Breast epithelium (tissue), 4 donors: Measurements from ENCODE around the gene SECTM1. TPM values are rescaled to one million over a fixed set of nuclear protein-coding genes. Genes with fewer than 3 reads are reported as not detected.

Experiments
- DNase-seq, 2 donors: peaks; one replicate each; pipeline ENCODE4 v3.0.0-alpha.2; 2019; ENCODE audit warnings: low spot score in 2 of 2
- H3K27ac ChIP-seq, 2 donors: fragments of 200-600 bp; sonication (generic) in 1 of 2; one replicate each; pipeline ENCODE4 v1.5.1; 2016 to 2019; ENCODE audit warnings: mild to moderate bottlenecking in 1 of 2
- H3K27me3 ChIP-seq, 2 donors: fragments of 200-600 bp; sonication (generic) in 1 of 2; one replicate each; pipeline versions ENCODE4 v1.5.1 to v1.6.0; 2017 to 2019; ENCODE audit warnings: control low read depth in 1 of 2, mild to moderate bottlenecking in 1 of 2
- H3K36me3 ChIP-seq: fragments of 200-600 bp; one replicate; pipeline ENCODE4 v1.5.1; 2019
- H3K4me1 ChIP-seq, 2 donors: fragments of 200-600 bp; sonication (generic); one replicate each; pipeline ENCODE4 v1.5.1; 2016 to 2019; ENCODE audit warnings: control low read depth in 1 of 2
- H3K4me3 ChIP-seq, 3 donors: fragments of 200-600 bp; sonication (generic); 1 replicate in 2 of 3; 2 replicates in 1 of 3; pipeline ENCODE4 v1.5.1; 2016 to 2019; ENCODE audit warnings: mild to moderate bottlenecking in 3 of 3, moderate library complexity in 2 of 3
- H3K9me3 ChIP-seq, 2 donors: fragments of 200-600 bp; sonication (generic) in 1 of 2; one replicate each; pipeline ENCODE4 v1.5.1; 2016 to 2019; ENCODE audit warnings: control low read depth in 1 of 2
- POLR2A ChIP-seq: fragments of 450-650 bp; IDR thresholded peaks from one replicate; pipeline ENCODE4 v1.6.1; 2016; ENCODE audit warnings: antibody characterized with exemption, mild to moderate bottlenecking, moderate library complexity
- POLR2AphosphoS5 ChIP-seq, 3 donors: sonication (generic); formaldehyde crosslinking; IDR thresholded peaks; one replicate each; pipeline ENCODE4 v1.6.1; 2017; ENCODE audit warnings: antibody characterized with exemption in 3 of 3
- intact Hi-C: fragments of 100-400 bp; cut with DNase I; formaldehyde crosslinking; loops from one replicate; pipeline ENCODE4 v1.15.1; 2023; ENCODE audit warnings: low total_unique reads
- total RNA-seq, 3 donors: library from RNA; depleted of rRNA; stranded (reverse); fragments of >200 nt; gene quantifications; one replicate each; pipeline ENCODE4 v1.1.0, GENCODE V29; 2016
- TF ChIP-seq, protein P1 (sequence below), 3 donors: fragments of 450-650 bp; IDR thresholded peaks; one replicate each; pipeline ENCODE4 v1.5.1; 2016 to 2017; ENCODE audit warnings: antibody characterized with exemption in 3 of 3, mild to moderate bottlenecking in 3 of 3, moderate library complexity in 3 of 3

Gene SECTM1
- total RNA-seq, 3 donors from 2014 or later = 11.5 to 23.9 (median 16.2) TPM

- TF ChIP-seq, protein P1, sequence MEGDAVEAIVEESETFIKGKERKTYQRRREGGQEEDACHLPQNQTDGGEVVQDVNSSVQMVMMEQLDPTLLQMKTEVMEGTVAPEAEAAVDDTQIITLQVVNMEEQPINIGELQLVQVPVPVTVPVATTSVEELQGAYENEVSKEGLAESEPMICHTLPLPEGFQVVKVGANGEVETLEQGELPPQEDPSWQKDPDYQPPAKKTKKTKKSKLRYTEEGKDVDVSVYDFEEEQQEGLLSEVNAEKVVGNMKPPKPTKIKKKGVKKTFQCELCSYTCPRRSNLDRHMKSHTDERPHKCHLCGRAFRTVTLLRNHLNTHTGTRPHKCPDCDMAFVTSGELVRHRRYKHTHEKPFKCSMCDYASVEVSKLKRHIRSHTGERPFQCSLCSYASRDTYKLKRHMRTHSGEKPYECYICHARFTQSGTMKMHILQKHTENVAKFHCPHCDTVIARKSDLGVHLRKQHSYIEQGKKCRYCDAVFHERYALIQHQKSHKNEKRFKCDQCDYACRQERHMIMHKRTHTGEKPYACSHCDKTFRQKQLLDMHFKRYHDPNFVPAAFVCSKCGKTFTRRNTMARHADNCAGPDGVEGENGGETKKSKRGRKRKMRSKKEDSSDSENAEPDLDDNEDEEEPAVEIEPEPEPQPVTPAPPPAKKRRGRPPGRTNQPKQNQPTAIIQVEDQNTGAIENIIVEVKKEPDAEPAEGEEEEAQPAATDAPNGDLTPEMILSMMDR (IDR thresholded peaks at IDR 0.05) = no peak
- TF ChIP-seq POLR2AphosphoS5 (IDR thresholded peaks at IDR 0.05) (no peak), POLR2A (no peak)
- Histone ChIP-seq H3K27ac (no peak overlapping the region), H3K9me3 (no peaks in the 10 kb centered on the region), H3K36me3 (no peaks in the 10 kb centered on the region), H3K4me1 (peaks cover 9 to 15% of the 10 kb centered on the region in 2 donors), H3K27me3 (no peaks in the 10 kb centered on the region), H3K4me3 (no peak overlapping the region)
- intact Hi-C loops = no loop called here
- no peak for DNase-seq
Observed at GRCh38 chr17:82276938-82277337, 56.6 kb downstream of the SECTM1 start.

- intact Hi-C loops = no loop called here
- Histone ChIP-seq H3K36me3 (no peaks in the 10 kb centered on the region), H3K4me3 (no peak overlapping the region), H3K4me1 (peaks cover 13 to 23% of the 10 kb centered on the region in 2 donors), H3K9me3 (no peaks in the 10 kb centered on the region), H3K27ac (no peak overlapping the region), H3K27me3 (no peaks in the 10 kb centered on the region)
- DNase-seq = no peak
- no peak for TF ChIP-seq POLR2AphosphoS5 (IDR thresholded peaks at IDR 0.05)
- no peak for TF ChIP-seq POLR2A
- TF ChIP-seq, protein P1 (IDR thresholded peaks at IDR 0.05) = no peak
Observed at GRCh38 chr17:82275326-82275725, 58.2 kb downstream of the SECTM1 start.

- H3K36me3 ChIP-seq = no peaks in the 10 kb centered on the region
- intact Hi-C loops = no loop called here
- no peaks in the 10 kb centered on the region for H3K9me3 ChIP-seq
- H3K4me3 ChIP-seq = peak overlapping the region; percentile 97 to 100 (median 97)
- H3K27ac ChIP-seq = peak overlapping the region; percentile 99 to 100
- DNase-seq = no peak
- peaks cover 13 to 27% of the 10 kb centered on the region in 2 donors for H3K4me1 ChIP-seq
- TF ChIP-seq, protein P1 (IDR thresholded peaks at IDR 0.05) = no peak
- TF ChIP-seq POLR2A = no peak
- H3K27me3 ChIP-seq = no peaks in the 10 kb centered on the region
Observed at GRCh38 chr17:82274134-82275020, 59.2 kb downstream of the SECTM1 start.

GRCh38 chr17:82273327-82274133 is 60.0 kb downstream of the SECTM1 start, which contains the start of gene CSNK1D:
TSS of gene CSNK1D (minus strand) at chr17:82273700. CDS start at chr17:82273381, 319 bp downstream.
- DNase-seq = peak; percentile 90 to 91
- peak within 1 kb of the TSS; percentile 99 to 100 for H3K27ac ChIP-seq
- intact Hi-C loops = no loop called here
- H3K4me1 ChIP-seq = peaks cover 13 to 28% of the 10 kb centered on the region in 2 donors
- no peaks in the 10 kb centered on the region for H3K27me3 ChIP-seq
- TF ChIP-seq, protein P1 (IDR thresholded peaks at IDR 0.05) = no peak
- TF ChIP-seq POLR2A (peak; percentile 83), POLR2AphosphoS5 (IDR thresholded peaks at IDR 0.05) (peak; percentile 97 to 98 (median 97))
- H3K9me3 ChIP-seq = no peaks in the 10 kb centered on the region
- peak within 1 kb of the TSS; percentile 97 to 100 (median 97) for H3K4me3 ChIP-seq
- H3K36me3 ChIP-seq = no peaks in the 10 kb centered on the region
